PC-9 (cell line): ENCODE measurements around the gene SHISAL1. TPM values are rescaled to one million over a fixed set of nuclear protein-coding genes. Genes with fewer than 3 reads are reported as not detected.

Experiments
- BruUV-seq: library from RNA; stranded (reverse); fragments of 400-500 nt; replicated peaks from 2 replicates; lab custom pipeline; 2021; lab: Mats Ljungman, UMichigan
- CTCF ChIA-PET: fragments of 300-600 bp; sonication (Branson Sonifier 250); formaldehyde crosslinking; loops from one replicate; lab custom pipeline; 2022; ENCODE audit warnings: antibody characterized with exemption; lab: Charles Lee
- POLR2A ChIA-PET: fragments of 300-600 bp; sonication (Branson Sonifier 250); formaldehyde crosslinking; loops from one replicate; lab custom pipeline; 2022; ENCODE audit warnings: antibody characterized with exemption; ENCODE audit not compliant: unreplicated experiment; lab: Charles Lee
- DNase-seq, 2 experiments: peaks; one replicate each; pipeline versions ENCODE4 v3.0.0 to v3.0.0-alpha.2; 2015 to 2022; ENCODE audit warnings: mixed read lengths in 1 of 2
- H2AFZ ChIP-seq: fragments of 200-600 bp; sonication (generic); 2 replicates; pipeline ENCODE4 v1.8.1; 2017; ENCODE audit warnings: antibody characterized with exemption
- H3F3A ChIP-seq: fragments of 200-600 bp; sonication (generic); 2 replicates; pipeline ENCODE4 v1.8.1; 2017; ENCODE audit warnings: antibody characterized with exemption, mild to moderate bottlenecking, low read depth; ENCODE audit not compliant: insufficient read depth
- H3K27ac ChIP-seq: fragments of 200-600 bp; sonication (generic); 2 replicates; pipeline ENCODE4 v1.6.1; 2016; ENCODE audit warnings: mixed run types
- H3K27me3 ChIP-seq: fragments of 200-600 bp; sonication (generic); 2 replicates; pipeline ENCODE4 v1.6.1; 2016; ENCODE audit warnings: low read depth, mixed run types; ENCODE audit not compliant: insufficient read depth
- H3K36me3 ChIP-seq: fragments of 200-600 bp; sonication (generic); 2 replicates; pipeline ENCODE4 v1.6.1; 2016; ENCODE audit warnings: low read depth, mixed run types
- H3K4me1 ChIP-seq: fragments of 200-600 bp; sonication (generic); replicated peaks from 2 replicates; pipeline ENCODE4 v1.6.1; 2016; ENCODE audit warnings: mixed run types; ENCODE audit not compliant: insufficient read depth
- H3K4me2 ChIP-seq: fragments of 200-600 bp; sonication (generic); 2 replicates; pipeline ENCODE4 v1.6.1; 2017; ENCODE audit warnings: mixed run types
- H3K4me3 ChIP-seq: fragments of 200-600 bp; sonication (generic); 2 replicates; pipeline ENCODE4 v1.6.1; 2016; ENCODE audit warnings: mixed run types
- H3K79me2 ChIP-seq: fragments of 200-600 bp; sonication (generic); 2 replicates; pipeline ENCODE4 v1.6.1; 2017; ENCODE audit warnings: low read depth, mixed run types
- H3K9me2 ChIP-seq: fragments of 200-600 bp; sonication (generic); 2 replicates; pipeline ENCODE4 v1.8.1; 2017; ENCODE audit warnings: mild to moderate bottlenecking; ENCODE audit not compliant: insufficient read depth
- H3K9me3 ChIP-seq: fragments of 200-600 bp; sonication (generic); 2 replicates; pipeline ENCODE4 v1.8.1; 2016; ENCODE audit warnings: low read depth; ENCODE audit not compliant: insufficient read depth
- H4K20me1 ChIP-seq: fragments of 200-600 bp; sonication (generic); 2 replicates; pipeline ENCODE4 v1.8.1; 2017; ENCODE audit not compliant: insufficient read depth
- CTCF ChIP-seq: fragments of 200-600 bp; sonication (generic); conservative IDR thresholded peaks from 2 replicates; pipeline ENCODE4 v1.6.1; 2017; ENCODE audit warnings: mixed run types, antibody characterized with exemption, mild to moderate bottlenecking, moderate library complexity
- EZH2 ChIP-seq: fragments of 200-600 bp; sonication (generic); IDR thresholded peaks from 2 replicates; pipeline ENCODE4 v1.8.0; 2017; ENCODE audit warnings: antibody characterized with exemption, low read depth
- intact Hi-C: fragments of 100-400 bp; cut with micrococcal nuclease; formaldehyde crosslinking; loops from one replicate; pipeline ENCODE4 v1.10.0; 2022; ENCODE audit not compliant: unreplicated experiment
- total RNA-seq: library from RNA; stranded (reverse); gene quantifications from 2 replicates; pipeline ENCODE4 v1.2.3, GENCODE V29; 2021

The SHISAL1 gene
- total RNA-seq, 1 experiment from 2014 or later: 0.94 TPM

- H3K4me2 ChIP-seq: peak overlapping the region; percentile 57
- POLR2A ChIA-PET: no interaction called here
Measured at GRCh38 chr22:44309647-44310046, 3.1 kb downstream of the SHISAL1 start.

GRCh38 chr22:44309137-44309536, 3.6 kb downstream of the SHISAL1 start:
- no TSS peak for BruUV-seq
- intact Hi-C loops: no loop called here
- H3K9me2 ChIP-seq: no peaks in the 10 kb centered on the region
- H3K79me2 ChIP-seq: no peaks in the 10 kb centered on the region
- DNase-seq: peak; percentile 64 to 81
- ChIA-PET POLR2A (no interaction called here), CTCF (interaction anchor here (0.5 kb wide), 1 partner anchor 399 kb away, joined by 4 read pairs; no protein-coding TSS in a partner anchor)
- no peak overlapping the region for H3K4me3 ChIP-seq
- H3K4me2 ChIP-seq: peak overlapping the region; percentile 57
- TF ChIP-seq CTCF (no peak), EZH2 (no peak)
- no peaks in the 10 kb centered on the region for H3K27me3 ChIP-seq
- H3K4me1 ChIP-seq: peaks cover 27% of the 10 kb centered on the region
- no peak overlapping the region for H3K27ac ChIP-seq
- H4K20me1 ChIP-seq: no peaks in the 10 kb centered on the region
- H2AFZ ChIP-seq: no peak overlapping the region
- peaks cover 6% of the 10 kb centered on the region; the same call in 1 of the 2 replicates for H3F3A ChIP-seq
- H3K9me3 ChIP-seq: no peaks in the 10 kb centered on the region
- no peaks in the 10 kb centered on the region for H3K36me3 ChIP-seq

More at GRCh38 chr22:44309647-44310046, 3.1 kb downstream of the SHISAL1 start:
- Histone ChIP-seq H3K27me3 (no peaks in the 10 kb centered on the region), H3K27ac (no peak overlapping the region), H3K36me3 (no peaks in the 10 kb centered on the region), H3K79me2 (no peaks in the 10 kb centered on the region), H4K20me1 (no peaks in the 10 kb centered on the region), H3K4me1 (peaks cover 27% of the 10 kb centered on the region), H3K4me3 (no peak overlapping the region), H3F3A (peaks cover 6% of the 10 kb centered on the region; the same call in 1 of the 2 replicates), H2AFZ (no peak overlapping the region), H3K9me2 (no peaks in the 10 kb centered on the region), H3K9me3 (no peaks in the 10 kb centered on the region)
- TF ChIP-seq CTCF (no peak), EZH2 (no peak)
- BruUV-seq: no TSS peak
- CTCF ChIA-PET: no interaction called here
- DNase-seq: no peak
- intact Hi-C loops: no loop called here

GRCh38 chr22:44307509-44308169, 5.1 kb downstream of the SHISAL1 start:
- H3K79me2 ChIP-seq: no peaks in the 10 kb centered on the region
- CTCF ChIA-PET: no interaction called here
- H3K27me3 ChIP-seq: no peaks in the 10 kb centered on the region
- no peaks in the 10 kb centered on the region for H3K9me2 ChIP-seq
- no peak overlapping the region for H3K27ac ChIP-seq
- BruUV-seq: no TSS peak
- no peak overlapping the region for H2AFZ ChIP-seq
- TF ChIP-seq EZH2: no peak
- TF ChIP-seq CTCF: no peak
- peaks cover 22% of the 10 kb centered on the region for H3K4me1 ChIP-seq
- intact Hi-C loops: no loop called here
- no peaks in the 10 kb centered on the region for H3K36me3 ChIP-seq
- DNase-seq: no peak
- no peak overlapping the region for H3K4me2 ChIP-seq
- H3K9me3 ChIP-seq: no peaks in the 10 kb centered on the region
- H3K4me3 ChIP-seq: no peak overlapping the region
- peaks cover 6% of the 10 kb centered on the region; the same call in 1 of the 2 replicates for H3F3A ChIP-seq
- H4K20me1 ChIP-seq: no peaks in the 10 kb centered on the region
- POLR2A ChIA-PET: no interaction called here
